B cell (primary cell): ENCODE measurements around the gene NCEH1. TPM values are rescaled to one million over a fixed set of nuclear protein-coding genes. Genes with fewer than 3 reads are reported as not detected.

Source experiments
- ATAC-seq: fragments of 200-7000 bp; cut with Tn5 transposase; one replicate; pipeline ENCODE4 v1.10.0; 2021; ENCODE audit warnings: low read depth, mild to moderate bottlenecking, moderate number of reproducible peaks, moderate library complexity
- CTCF ChIA-PET: fragments of 350-600 bp; sonication (Branson Sonifier 250); formaldehyde crosslinking; loops from one replicate; lab custom pipeline; 2021; ENCODE audit warnings: antibody characterized with exemption, inconsistent platforms; lab: Charles Lee
- POLR2A ChIA-PET: fragments of 350-600 bp; sonication (Branson Sonifier 250); formaldehyde crosslinking; loops from one replicate; lab custom pipeline; 2021; ENCODE audit warnings: antibody characterized with exemption; lab: Charles Lee
- DNase-seq: peaks from one replicate; pipeline ENCODE4 v3.0.0; 2013
- H2AFZ ChIP-seq: 2 replicates; pipeline ENCODE4 v1.6.1; 2012; ENCODE audit warnings: mild to moderate bottlenecking, low read depth, low read length; ENCODE audit not compliant: insufficient read depth, poor library complexity, severe bottlenecking
- H3K27ac ChIP-seq, 2 donors: 1 replicate in 1 of 2; 2 replicates in 1 of 2; pipeline ENCODE4 v1.5.1; 2012 to 2013; ENCODE audit warnings: low read length in 2 of 2, mild to moderate bottlenecking in 2 of 2, moderate library complexity in 1 of 2
- H3K27me3 ChIP-seq, 4 experiments: fragments of 200-600 bp in 1 of 4; sonication (generic) in 1 of 4; replicated peaks in 1 of 4; 1 replicate in 2 of 4; 2 replicates in 2 of 4; pipeline versions ENCODE4 v1.6.1 to v1.7.0; 2013 to 2016; ENCODE audit warnings: low read length in 3 of 4, mild to moderate bottlenecking in 2 of 4, mixed read lengths in 1 of 4, moderate library complexity in 1 of 4; ENCODE audit not compliant: insufficient read depth in 4 of 4, control insufficient read depth in 3 of 4; ENCODE audit errors: control extremely low read depth in 1 of 4
- H3K36me3 ChIP-seq, 2 experiments: replicated peaks in 1 of 2; 1 replicate in 1 of 2; 2 replicates in 1 of 2; pipeline versions ENCODE4 v1.6.1 to v1.7.1; 2013; ENCODE audit warnings: low read length in 1 of 2; ENCODE audit not compliant: insufficient read depth in 2 of 2, control insufficient read depth in 1 of 2; ENCODE audit errors: control extremely low read depth in 1 of 2, extremely low read depth in 1 of 2
- H3K4me1 ChIP-seq, 2 donors: fragments of 200-600 bp in 1 of 2; sonication (generic) in 1 of 2; 1 replicate in 1 of 2; 2 replicates in 1 of 2; pipeline versions ENCODE4 v1.5.1 to v1.6.1; 2013 to 2017; ENCODE audit warnings: low read length in 2 of 2; ENCODE audit not compliant: control insufficient read depth in 2 of 2, insufficient read depth in 2 of 2
- H3K4me2 ChIP-seq: replicated peaks from 2 replicates; pipeline ENCODE3; 2012; ENCODE audit warnings: mild to moderate bottlenecking, low read depth, low read length; ENCODE audit not compliant: poor library complexity, severe bottlenecking
- H3K4me3 ChIP-seq, 5 experiments: fragments of 200-600 bp in 1 of 5; sonication (generic) in 1 of 5; 1 replicate in 3 of 5; 2 replicates in 2 of 5; pipeline versions ENCODE4 v1.5.1 to v1.7.0; 2011 to 2016; ENCODE audit warnings: low read length in 4 of 5, mild to moderate bottlenecking in 4 of 5, low read depth in 2 of 5, control low read depth in 1 of 5, moderate library complexity in 1 of 5; ENCODE audit not compliant: insufficient read depth in 1 of 5; ENCODE audit errors: control extremely low read depth in 1 of 5, extremely low read depth in 1 of 5
- H3K79me2 ChIP-seq: fragments of 200-600 bp; sonication (generic); one replicate; pipeline ENCODE4 v1.6.0; 2016; ENCODE audit warnings: low read length; ENCODE audit not compliant: control insufficient read depth, insufficient read depth
- H3K9ac ChIP-seq: fragments of 200-600 bp; sonication (generic); 2 replicates; pipeline ENCODE4 v1.6.1; 2017; ENCODE audit warnings: mild to moderate bottlenecking, low read length, moderate library complexity
- H3K9me3 ChIP-seq, 3 donors: one replicate each; pipeline versions ENCODE4 v1.6.1 to v1.7.1; 2013; ENCODE audit warnings: low read length in 2 of 3; ENCODE audit not compliant: control insufficient read depth in 2 of 3, insufficient read depth in 1 of 3; ENCODE audit errors: control extremely low read depth in 1 of 3
- H4K20me1 ChIP-seq: 2 replicates; pipeline ENCODE4 v1.6.0; 2012; ENCODE audit warnings: mild to moderate bottlenecking, low read length; ENCODE audit not compliant: insufficient read depth, control insufficient read depth, poor library complexity, severe bottlenecking
- H3K27ac Mint-ChIP-seq: one replicate; pipeline ENCODE4 v1.8.0; 2021; ENCODE audit warnings: mixed read lengths
- H3K27me3 Mint-ChIP-seq: one replicate; pipeline ENCODE4 v1.8.0; 2021; ENCODE audit warnings: mixed read lengths
- H3K4me1 Mint-ChIP-seq: one replicate; pipeline ENCODE4 v1.8.0; 2021; ENCODE audit warnings: mixed read lengths
- H3K4me3 Mint-ChIP-seq: one replicate; pipeline ENCODE4 v1.8.0; 2021; ENCODE audit warnings: mixed read lengths
- H3K9me3 Mint-ChIP-seq: one replicate; pipeline ENCODE4 v1.8.0; 2022; ENCODE audit warnings: mixed read lengths; ENCODE audit not compliant: insufficient read depth
- CTCF ChIP-seq: fragments of 200-600 bp; IDR thresholded peaks from one replicate; pipeline ENCODE4 v1.8.0; 2022; ENCODE audit warnings: antibody characterized with exemption, mild to moderate bottlenecking
- EZH2 ChIP-seq: IDR thresholded peaks from 2 replicates; pipeline ENCODE4 v1.6.1; 2012; ENCODE audit warnings: borderline replicate concordance, low read depth, mild to moderate bottlenecking, moderate library complexity, low read length; ENCODE audit not compliant: insufficient read depth, poor library complexity, severe bottlenecking
- WGBS: methylation state at CpG from one replicate; pipeline ENCODE4 v1.1.5; 2013; ENCODE audit warnings: missing lambda C conversion rate; ENCODE audit not compliant: insufficient coverage; 5-methylcytosine and 5-hydroxymethylcytosine counted together
- intact Hi-C: fragments of 100-400 bp; cut with micrococcal nuclease; formaldehyde crosslinking; loops from one replicate; pipeline ENCODE4 v1.10.0; 2022
- polyA plus RNA-seq: library from polyadenylated mRNA; depleted of rRNA; stranded (reverse); fragments of >200 nt; gene quantifications from 2 replicates; pipeline ENCODE4 v1.2.3, GENCODE V29; 2012
- total RNA-seq, 2 donors: library from RNA; stranded (reverse); fragments of 120-200 nt in 1 of 2; gene quantifications; 1 replicate in 1 of 2; 2 replicates in 1 of 2; pipeline versions ENCODE4 v1.2.3 to v1.2.4, GENCODE V29; 2013 to 2022

The NCEH1 gene
- total and polyA plus RNA-seq, 2 donors (not counting 1 experiment from before 2014, with no cell fraction given): 3.4 to 8.6 TPM

DNA sequence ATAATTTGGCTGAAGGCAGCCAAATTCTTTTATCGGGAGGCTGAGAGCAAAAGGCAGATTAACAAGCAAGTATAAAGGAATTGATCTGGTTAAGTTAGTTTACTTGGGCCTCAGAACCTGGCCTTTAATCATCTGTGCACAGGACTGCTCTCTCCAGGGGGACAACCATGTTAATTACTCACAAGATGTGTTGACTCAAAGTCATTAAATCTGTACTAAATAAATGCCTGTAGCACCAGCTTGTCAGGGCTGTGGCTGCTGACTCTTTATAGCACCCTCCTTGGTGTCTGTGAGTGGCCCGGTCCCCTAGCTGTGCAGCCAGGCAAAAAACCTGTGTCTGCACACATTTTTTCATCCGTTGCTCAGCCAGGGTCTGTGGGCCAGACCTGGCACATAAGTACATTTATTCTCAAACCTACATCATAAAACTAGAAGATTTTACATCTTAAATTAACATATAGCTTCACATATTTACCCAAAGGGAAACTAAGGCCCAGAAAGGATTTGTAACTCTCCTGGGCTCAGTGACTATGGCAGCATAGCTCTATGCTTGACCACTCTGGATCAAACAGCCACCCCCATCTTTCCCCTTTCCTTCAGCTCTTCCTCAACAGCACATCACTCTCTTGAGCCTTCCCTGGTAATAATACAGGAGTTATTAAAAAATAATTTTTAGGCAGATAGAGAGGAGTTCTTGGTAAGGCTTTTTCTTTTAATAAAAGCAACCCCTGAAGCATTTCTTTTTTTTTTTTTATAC is 51.4 kb downstream of the NCEH1 start:
- Histone ChIP-seq H3K9me3 (no peaks in the 10 kb centered on the region), H3K4me3 (no peak overlapping the region), H3K27me3 (no peaks in the 10 kb centered on the region), H3K36me3 (no peaks in the 10 kb centered on the region), H3K79me2 (no peaks in the 10 kb centered on the region), H4K20me1 (no peaks in the 10 kb centered on the region), H2AFZ (no peak overlapping the region), H3K9ac (no peak overlapping the region), H3K4me1 (no peaks in the 10 kb centered on the region), H3K4me2 (no peak overlapping the region), H3K27ac (no peak overlapping the region)
- WGBS: 80% methylated on average over 2 of the region's 3 CpGs
- H3K27ac Mint-ChIP-seq: no peak overlapping the region
- TF ChIP-seq EZH2 (no peak), CTCF (no peak)
- H3K4me3 Mint-ChIP-seq: no peak overlapping the region
- intact Hi-C loops: no loop called here
- H3K4me1 Mint-ChIP-seq: peaks cover 7% of the 10 kb centered on the region
- no peak for ATAC-seq
- H3K9me3 Mint-ChIP-seq: no peaks in the 10 kb centered on the region
- ChIA-PET POLR2A (interaction anchor here (0.7 kb wide), 1 partner anchor 51 kb away, joined by 8 read pairs; no protein-coding TSS in a partner anchor), CTCF (interaction anchor here (0.6 to 1.4 kb wide), 3 partner anchors 14 to 631 kb away, joined by 3 to 5 read pairs (median 3); no protein-coding TSS in a partner anchor)
- no peaks in the 10 kb centered on the region for H3K27me3 Mint-ChIP-seq
- DNase-seq: no peak
